Astrocyte of the cerebellum (primary cell): ENCODE data around the gene GEMIN7.

ENCODE experiments used
- DNase-seq: peaks from one replicate; pipeline ENCODE4 v3.0.0-alpha.2; 2011; ENCODE audit warnings: low read depth
- H3K4me3 ChIP-seq: 2 replicates; pipeline ENCODE4 v1.5.1; 2011; ENCODE audit warnings: mild to moderate bottlenecking, low read depth, low read length, moderate library complexity
- in situ Hi-C: cut with HindIII; loops from 2 replicates; pipeline ENCODE4 v1.10.0; 2017; ENCODE audit warnings: low sequenced_read_pairs
- TF ChIP-seq, protein P1 (sequence below): IDR thresholded peaks from 2 replicates; pipeline ENCODE4 v1.5.1; 2012; ENCODE audit warnings: low read length, low read depth, moderate library complexity, mild to moderate bottlenecking; ENCODE audit errors: missing control alignments

GEMIN7 gene

GRCh38 chr19:45119582-45119981 is 40.5 kb downstream of the GEMIN7 start:
- TF ChIP-seq, protein P1, sequence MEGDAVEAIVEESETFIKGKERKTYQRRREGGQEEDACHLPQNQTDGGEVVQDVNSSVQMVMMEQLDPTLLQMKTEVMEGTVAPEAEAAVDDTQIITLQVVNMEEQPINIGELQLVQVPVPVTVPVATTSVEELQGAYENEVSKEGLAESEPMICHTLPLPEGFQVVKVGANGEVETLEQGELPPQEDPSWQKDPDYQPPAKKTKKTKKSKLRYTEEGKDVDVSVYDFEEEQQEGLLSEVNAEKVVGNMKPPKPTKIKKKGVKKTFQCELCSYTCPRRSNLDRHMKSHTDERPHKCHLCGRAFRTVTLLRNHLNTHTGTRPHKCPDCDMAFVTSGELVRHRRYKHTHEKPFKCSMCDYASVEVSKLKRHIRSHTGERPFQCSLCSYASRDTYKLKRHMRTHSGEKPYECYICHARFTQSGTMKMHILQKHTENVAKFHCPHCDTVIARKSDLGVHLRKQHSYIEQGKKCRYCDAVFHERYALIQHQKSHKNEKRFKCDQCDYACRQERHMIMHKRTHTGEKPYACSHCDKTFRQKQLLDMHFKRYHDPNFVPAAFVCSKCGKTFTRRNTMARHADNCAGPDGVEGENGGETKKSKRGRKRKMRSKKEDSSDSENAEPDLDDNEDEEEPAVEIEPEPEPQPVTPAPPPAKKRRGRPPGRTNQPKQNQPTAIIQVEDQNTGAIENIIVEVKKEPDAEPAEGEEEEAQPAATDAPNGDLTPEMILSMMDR, result no peak
- no peak overlapping the region for H3K4me3 ChIP-seq
- in situ Hi-C loops, result loop anchor here (25.0 kb wide), 1 partner anchor 118 kb away; the partner anchor contains the start of gene EXOC3L2
- DNase-seq, result no peak

DNA sequence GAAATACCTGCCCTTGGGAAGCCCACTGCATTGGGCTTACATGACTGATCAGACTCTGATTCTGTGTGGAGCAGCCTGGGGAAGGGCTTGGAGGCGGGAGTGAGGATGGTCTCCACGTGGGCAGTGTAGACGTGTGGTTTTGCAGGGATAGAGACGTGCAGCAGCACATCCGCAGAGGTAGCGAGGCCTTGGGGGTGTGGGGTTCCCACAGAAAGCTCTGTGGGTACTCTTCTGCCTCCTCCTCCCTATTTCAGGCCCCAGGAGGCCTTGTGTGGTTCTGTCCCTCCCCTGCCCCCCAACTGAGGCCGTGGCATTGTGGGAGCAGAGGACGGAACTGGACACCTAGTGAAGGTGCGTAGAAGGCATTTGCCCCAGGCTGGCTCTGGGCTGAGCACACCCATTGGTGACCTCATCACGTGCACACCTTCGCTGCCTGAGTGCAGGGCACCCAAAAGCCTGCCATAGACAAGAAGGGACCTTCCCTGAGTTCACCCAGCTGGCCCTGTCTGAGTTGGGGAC is 42.8 kb downstream of the GEMIN7 start:
- TF ChIP-seq, protein P1, result no peak
- in situ Hi-C loops, result loop anchor here (25.0 kb wide), 1 partner anchor 115 kb away; the partner anchor contains the start of gene EXOC3L2
- H3K4me3 ChIP-seq, result no peak overlapping the region
- DNase-seq, result no peak

GRCh38 chr19:45122832-45123231 is 43.8 kb downstream of the GEMIN7 start:
- TF ChIP-seq, protein P1, result no peak
- DNase-seq, result no peak
- no peak overlapping the region for H3K4me3 ChIP-seq
- in situ Hi-C loops, result loop anchor here (25.0 kb wide), 1 partner anchor 114 kb away; the partner anchor contains the start of gene EXOC3L2

DNA sequence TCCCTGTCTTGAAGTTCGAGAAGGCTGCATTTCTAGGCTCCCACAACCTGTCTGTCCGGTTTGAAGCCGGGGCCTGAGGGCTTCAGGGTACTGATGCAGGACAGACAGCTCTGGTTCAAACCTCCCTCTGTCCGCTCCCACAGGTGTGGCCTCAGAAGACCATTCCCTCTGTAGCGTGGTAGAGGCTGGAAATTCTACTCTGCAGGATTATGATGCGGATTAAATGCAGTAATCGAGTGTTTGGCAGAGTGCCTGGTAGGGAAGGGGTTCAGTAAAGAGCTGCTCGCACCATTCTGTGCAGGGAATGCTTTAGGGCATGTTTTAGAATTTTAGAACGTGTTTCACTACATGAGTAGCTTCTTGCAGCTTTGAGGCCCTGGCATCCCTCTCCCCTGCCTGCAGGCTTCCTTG is 44.4 kb downstream of the GEMIN7 start:
- in situ Hi-C loops, result loop anchor here (25.0 kb wide), 1 partner anchor 114 kb away; the partner anchor contains the start of gene EXOC3L2
- H3K4me3 ChIP-seq, result no peak overlapping the region
- no peak for DNase-seq
- TF ChIP-seq, protein P1, result no peak

DNA sequence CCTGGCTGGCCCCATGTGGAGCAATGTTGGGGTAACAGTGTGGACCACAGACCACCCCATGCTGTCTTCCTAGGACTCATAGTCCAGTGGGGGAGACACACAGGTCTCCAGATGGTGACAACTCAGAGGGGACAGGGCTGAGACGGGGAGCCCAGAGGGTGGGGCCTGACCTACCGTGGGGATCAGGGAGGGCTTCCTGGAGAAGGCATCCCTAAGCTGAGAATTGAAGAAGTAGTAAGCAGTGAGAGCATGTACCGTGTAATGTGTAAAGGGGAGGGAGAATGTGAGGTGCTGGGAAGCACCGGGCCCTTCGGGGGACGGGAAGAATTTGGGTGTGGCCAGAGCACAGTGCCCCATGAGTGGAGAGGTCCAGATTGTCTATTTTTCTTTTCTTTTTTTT is 45.0 kb downstream of the GEMIN7 start:
- TF ChIP-seq, protein P1, result no peak
- in situ Hi-C loops, result loop anchor here (25.0 kb wide), 1 partner anchor 113 kb away; the partner anchor contains the start of gene EXOC3L2
- H3K4me3 ChIP-seq, result no peak overlapping the region

GRCh38 chr19:45125360-45125759 is 46.3 kb downstream of the GEMIN7 start:
- TF ChIP-seq, protein P1, result no peak
- in situ Hi-C loops, result no loop called here
- no peak for DNase-seq
- H3K4me3 ChIP-seq, result no peak overlapping the region

More for the DNA sequence above, 45.0 kb downstream of the GEMIN7 start:
- DNase-seq, result no peak
